Esophagus muscularis mucosa (tissue), 4 donors: Measurements from ENCODE around the gene THAP12. TPM values are rescaled to one million over a fixed set of nuclear protein-coding genes. Genes with fewer than 3 reads are reported as not detected.

ENCODE experiments used
- DNase-seq: peaks from one replicate; pipeline ENCODE4 v3.0.0-alpha.2; 2017; ENCODE audit errors: extremely low spot score
- H3K27ac ChIP-seq, 4 donors: fragments of 200-600 bp; sonication (generic); replicated peaks in 1 of 4; 1 replicate in 3 of 4; 2 replicates in 1 of 4; pipeline ENCODE4 v1.5.1; 2016 to 2019; ENCODE audit warnings: mild to moderate bottlenecking in 1 of 4
- H3K27me3 ChIP-seq, 4 donors: fragments of 200-600 bp; sonication (generic); one replicate each; pipeline versions ENCODE4 v1.5.1 to v1.6.0; 2016 to 2019
- H3K36me3 ChIP-seq, 4 donors: fragments of 200-600 bp; sonication (generic); one replicate each; pipeline ENCODE4 v1.5.1; 2016 to 2019
- H3K4me1 ChIP-seq, 4 donors: fragments of 200-600 bp; sonication (generic); one replicate each; pipeline ENCODE4 v1.5.1; 2016 to 2019
- H3K4me3 ChIP-seq, 4 donors: fragments of 200-600 bp; sonication (generic); 1 replicate in 2 of 4; 2 replicates in 2 of 4; pipeline ENCODE4 v1.5.1; 2016 to 2019; ENCODE audit warnings: mild to moderate bottlenecking in 4 of 4, moderate library complexity in 1 of 4
- H3K9me3 ChIP-seq, 4 donors: fragments of 200-600 bp; sonication (generic); 1 replicate in 3 of 4; 2 replicates in 1 of 4; pipeline ENCODE4 v1.5.1; 2016 to 2019
- EP300 ChIP-seq: sonication (generic); formaldehyde crosslinking; IDR thresholded peaks from one replicate; pipeline ENCODE4 v1.6.1; 2017; ENCODE audit warnings: antibody characterized with exemption
- POLR2A ChIP-seq: fragments of 450-650 bp; IDR thresholded peaks from one replicate; pipeline ENCODE4 v1.6.1; 2017; ENCODE audit warnings: antibody characterized with exemption, moderate library complexity, mild to moderate bottlenecking, low read depth
- POLR2AphosphoS5 ChIP-seq, 2 donors: sonication (generic); formaldehyde crosslinking; IDR thresholded peaks; one replicate each; pipeline ENCODE4 v1.6.1; 2017; ENCODE audit warnings: antibody characterized with exemption in 2 of 2
- WGBS: methylation state at CpG from one replicate; pipeline ENCODE4 v1.1.5; 2018; 5-methylcytosine and 5-hydroxymethylcytosine counted together
- intact Hi-C: fragments of 100-400 bp; cut with DNase I; formaldehyde crosslinking; loops from one replicate; pipeline ENCODE4 v1.15.1; 2023
- total RNA-seq, 4 donors: library from RNA; depleted of rRNA; stranded (reverse); fragments of >200 nt; gene quantifications; one replicate each; pipeline versions ENCODE4 v1.1.0 to v1.2.1, GENCODE V29; 2016
- TF ChIP-seq, protein P1 (sequence below), 3 experiments: fragments of 200-600 bp in 2 of 3; fragments of 450-650 bp in 1 of 3; sonication (generic) in 2 of 3; IDR thresholded peaks; one replicate each; pipeline ENCODE4 v1.5.1; 2017 to 2019; ENCODE audit warnings: antibody characterized with exemption in 3 of 3, mild to moderate bottlenecking in 2 of 3, moderate library complexity in 1 of 3

The THAP12 gene
- total RNA-seq, 4 donors from 2014 or later, result 20.7 to 28.8 (median 27.0) TPM

DNA sequence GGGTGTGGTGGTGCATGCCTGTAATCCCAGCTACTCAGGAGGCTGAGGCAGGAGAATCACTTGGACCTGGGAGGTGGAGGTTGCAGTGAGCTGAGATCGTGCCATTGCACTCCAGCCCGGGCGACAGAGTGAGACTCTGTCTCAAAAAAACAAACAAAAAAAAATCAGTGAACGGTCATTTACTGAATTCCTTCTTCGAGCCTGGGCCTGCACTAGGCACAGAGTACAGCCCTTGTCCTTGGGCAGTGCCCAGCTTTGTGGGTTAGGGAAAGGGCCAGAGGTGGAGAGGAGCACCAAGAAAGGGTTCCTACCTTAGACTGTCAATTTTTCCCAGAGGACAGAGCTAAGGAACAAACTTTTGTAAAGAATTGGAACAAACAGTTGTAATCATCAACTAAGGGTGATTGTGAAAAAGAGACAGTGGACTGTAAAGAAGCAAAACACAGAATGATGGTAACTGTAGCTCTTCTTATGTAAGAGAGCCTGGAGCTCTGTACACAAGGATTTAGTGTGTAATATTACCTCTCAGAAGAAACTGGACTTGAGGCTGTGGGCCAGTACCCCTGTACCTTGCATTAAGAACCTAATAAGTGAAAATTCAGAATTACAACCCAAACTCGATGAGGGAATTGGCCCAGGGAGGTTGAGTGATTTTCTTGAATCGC, 11.0 kb upstream of the THAP12 start:
- H3K36me3 ChIP-seq, result no peaks in the 10 kb centered on the region
- no peak for DNase-seq
- WGBS, result 94% methylated on average over 7 of the region's 7 CpGs
- no peaks in the 10 kb centered on the region for H3K9me3 ChIP-seq
- H3K27ac ChIP-seq, result no peak overlapping the region
- intact Hi-C loops, result no loop called here
- peaks cover 0 to 12% (median 11%) of the 10 kb centered on the region in 4 donors for H3K4me1 ChIP-seq
- no peaks in the 10 kb centered on the region for H3K27me3 ChIP-seq
- H3K4me3 ChIP-seq, result no peak overlapping the region
- TF ChIP-seq, protein P1, sequence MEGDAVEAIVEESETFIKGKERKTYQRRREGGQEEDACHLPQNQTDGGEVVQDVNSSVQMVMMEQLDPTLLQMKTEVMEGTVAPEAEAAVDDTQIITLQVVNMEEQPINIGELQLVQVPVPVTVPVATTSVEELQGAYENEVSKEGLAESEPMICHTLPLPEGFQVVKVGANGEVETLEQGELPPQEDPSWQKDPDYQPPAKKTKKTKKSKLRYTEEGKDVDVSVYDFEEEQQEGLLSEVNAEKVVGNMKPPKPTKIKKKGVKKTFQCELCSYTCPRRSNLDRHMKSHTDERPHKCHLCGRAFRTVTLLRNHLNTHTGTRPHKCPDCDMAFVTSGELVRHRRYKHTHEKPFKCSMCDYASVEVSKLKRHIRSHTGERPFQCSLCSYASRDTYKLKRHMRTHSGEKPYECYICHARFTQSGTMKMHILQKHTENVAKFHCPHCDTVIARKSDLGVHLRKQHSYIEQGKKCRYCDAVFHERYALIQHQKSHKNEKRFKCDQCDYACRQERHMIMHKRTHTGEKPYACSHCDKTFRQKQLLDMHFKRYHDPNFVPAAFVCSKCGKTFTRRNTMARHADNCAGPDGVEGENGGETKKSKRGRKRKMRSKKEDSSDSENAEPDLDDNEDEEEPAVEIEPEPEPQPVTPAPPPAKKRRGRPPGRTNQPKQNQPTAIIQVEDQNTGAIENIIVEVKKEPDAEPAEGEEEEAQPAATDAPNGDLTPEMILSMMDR (IDR thresholded peaks at IDR 0.05), result no peak
- TF ChIP-seq POLR2AphosphoS5 (IDR thresholded peaks at IDR 0.05) (no peak), POLR2A (no peak), EP300 (no peak)

DNA sequence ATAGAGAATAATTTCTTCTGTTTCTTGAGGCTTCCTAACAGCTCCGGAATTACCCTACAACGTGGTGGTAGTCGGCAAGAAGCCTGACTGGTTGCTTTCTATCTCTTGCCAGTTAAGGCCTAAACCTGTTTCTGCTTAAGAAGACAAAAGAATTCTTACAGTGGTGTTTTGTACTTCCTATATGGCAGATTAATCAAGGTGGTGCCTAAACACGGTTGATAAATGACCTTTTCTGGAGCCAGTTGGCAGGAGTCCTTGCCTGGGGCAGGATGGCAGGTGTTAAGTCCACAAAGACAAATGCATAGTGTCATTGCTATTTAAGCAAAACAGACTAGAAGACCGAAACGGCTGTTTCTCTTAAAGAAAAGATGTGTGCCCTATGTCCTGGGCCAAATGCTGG, 10.1 kb upstream of the THAP12 start:
- 25% methylated on average over 6 of the region's 6 CpGs for WGBS
- intact Hi-C loops, result no loop called here

DNA sequence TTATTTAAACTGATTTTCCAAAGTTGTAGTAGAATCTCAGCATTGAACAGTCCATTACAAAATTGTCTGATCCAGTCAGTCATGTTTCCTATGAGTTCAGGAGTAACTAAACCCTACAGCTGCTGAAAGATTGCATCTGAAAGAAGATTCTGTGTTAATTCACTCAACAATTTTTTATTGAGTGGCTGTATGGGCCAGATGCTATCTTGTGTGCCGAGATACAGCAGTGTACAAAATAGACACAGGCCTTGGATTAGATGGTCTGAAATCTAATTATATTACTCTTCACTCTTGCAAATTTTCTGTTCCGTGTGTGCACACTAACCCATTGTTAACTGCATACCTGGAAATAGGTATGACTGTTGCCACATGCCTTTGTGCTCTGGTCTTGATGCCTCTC, 7.5 kb upstream of the THAP12 start:
- Histone ChIP-seq H3K27me3 (no peaks in the 10 kb centered on the region), H3K36me3 (no peaks in the 10 kb centered on the region), H3K27ac (no peak overlapping the region), H3K9me3 (no peaks in the 10 kb centered on the region), H3K4me3 (no peak overlapping the region), H3K4me1 (peaks cover 0 to 17% (median 11%) of the 10 kb centered on the region in 4 donors)
- 98% methylated on average over 2 of the region's 2 CpGs for WGBS
- TF ChIP-seq POLR2AphosphoS5 (IDR thresholded peaks at IDR 0.05) (no peak), POLR2A (no peak), EP300 (no peak)
- TF ChIP-seq, protein P1 (IDR thresholded peaks at IDR 0.05), result no peak
- DNase-seq, result no peak
- intact Hi-C loops, result no loop called here

More for the DNA sequence above, 10.1 kb upstream of the THAP12 start:
- H3K36me3 ChIP-seq, result no peaks in the 10 kb centered on the region
- H3K27me3 ChIP-seq, result no peaks in the 10 kb centered on the region
- TF ChIP-seq EP300, result no peak
- TF ChIP-seq POLR2A, result no peak
- no peak for TF ChIP-seq POLR2AphosphoS5 (IDR thresholded peaks at IDR 0.05)
- TF ChIP-seq, protein P1 (IDR thresholded peaks at IDR 0.05), result no peak
- H3K4me3 ChIP-seq, result no peak overlapping the region
- H3K27ac ChIP-seq, result peak overlapping the region in 3 of 4 donors; percentile 50 to 64 (median 60)
- H3K4me1 ChIP-seq, result peaks cover 0 to 12% (median 11%) of the 10 kb centered on the region in 4 donors
- no peaks in the 10 kb centered on the region for H3K9me3 ChIP-seq
- DNase-seq, result no peak

DNA sequence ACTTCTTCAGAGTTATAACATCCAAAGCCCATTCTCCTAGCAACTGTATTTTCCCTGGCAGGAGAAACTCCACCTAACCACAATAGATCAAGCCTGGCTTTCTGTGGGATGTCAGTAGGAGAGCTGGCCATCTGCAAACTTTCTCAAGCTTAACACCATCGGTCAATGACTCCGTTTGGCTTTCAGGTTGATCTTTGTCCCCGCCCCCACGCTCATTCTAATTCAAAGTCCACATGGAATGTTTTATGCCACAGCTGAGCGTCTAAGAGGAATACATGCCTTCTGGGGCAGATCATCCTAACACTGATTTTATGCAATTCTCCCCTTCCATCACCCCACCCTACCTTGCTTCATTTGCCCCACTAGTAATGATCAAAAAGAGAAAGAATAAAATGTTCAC, 5.0 kb upstream of the THAP12 start:
- Histone ChIP-seq H3K4me3 (no peak overlapping the region), H3K27me3 (no peaks in the 10 kb centered on the region), H3K9me3 (no peaks in the 10 kb centered on the region), H3K36me3 (no peaks in the 10 kb centered on the region), H3K4me1 (peaks cover 12 to 34% (median 25%) of the 10 kb centered on the region in 4 donors), H3K27ac (no peak overlapping the region)
- WGBS, result 79% methylated on average over 5 of the region's 5 CpGs
- TF ChIP-seq EP300, result no peak
- TF ChIP-seq POLR2A, result no peak
- TF ChIP-seq, protein P1 (IDR thresholded peaks at IDR 0.05), result no peak
- no peak for TF ChIP-seq POLR2AphosphoS5 (IDR thresholded peaks at IDR 0.05)
- DNase-seq, result no peak
- intact Hi-C loops, result no loop called here
